Calu3 (cell line): ENCODE measurements around the gene DIPK1A. TPM values are rescaled to one million over a fixed set of nuclear protein-coding genes. Genes with fewer than 3 reads are reported as not detected.
A peak's percentile ranks its signal among the peaks of the same experiment; 100 is the strongest.

Experiments
- BruUV-seq: library from RNA; stranded (reverse); fragments of 400-500 nt; replicated peaks from 2 replicates; lab custom pipeline; 2021; lab: Mats Ljungman, UMichigan
- CTCF ChIA-PET: fragments of 300-600 bp; sonication (Branson Sonifier 250); formaldehyde crosslinking; loops from one replicate; lab custom pipeline; 2022; ENCODE audit warnings: antibody characterized with exemption; lab: Charles Lee
- DNase-seq: peaks from one replicate; pipeline ENCODE4 v3.0.0; 2022
- H3K27ac Mint-ChIP-seq: one replicate; pipeline ENCODE4 v1.8.0; 2022; ENCODE audit warnings: mixed read lengths; ENCODE audit not compliant: unreplicated experiment
- H3K27me3 Mint-ChIP-seq: one replicate; pipeline ENCODE4 v1.8.0; 2022; ENCODE audit warnings: mixed read lengths; ENCODE audit not compliant: unreplicated experiment
- H3K36me3 Mint-ChIP-seq: one replicate; pipeline ENCODE4 v1.8.0; 2022; ENCODE audit warnings: mild to moderate bottlenecking, moderate library complexity, mixed read lengths; ENCODE audit not compliant: insufficient read depth, unreplicated experiment
- H3K4me1 Mint-ChIP-seq: one replicate; pipeline ENCODE4 v1.8.0; 2022; ENCODE audit warnings: mild to moderate bottlenecking, low read depth, mixed read lengths; ENCODE audit not compliant: unreplicated experiment
- H3K4me3 Mint-ChIP-seq: one replicate; pipeline ENCODE4 v1.8.0; 2022; ENCODE audit warnings: mild to moderate bottlenecking, low read depth, moderate library complexity, mixed read lengths; ENCODE audit not compliant: unreplicated experiment
- H3K9me3 Mint-ChIP-seq: one replicate; pipeline ENCODE4 v1.8.0; 2022; ENCODE audit warnings: low read depth, mixed read lengths; ENCODE audit not compliant: unreplicated experiment
- CTCF ChIP-seq: fragments of 200-600 bp; IDR thresholded peaks from one replicate; pipeline ENCODE4 v1.8.0; 2022; ENCODE audit warnings: antibody characterized with exemption; ENCODE audit not compliant: unreplicated experiment
- intact Hi-C: fragments of 100-400 bp; cut with micrococcal nuclease; formaldehyde crosslinking; loops from one replicate; pipeline ENCODE4 v1.10.0; 2022; ENCODE audit not compliant: unreplicated experiment
- total RNA-seq: library from RNA; stranded (reverse); gene quantifications from 2 replicates; pipeline ENCODE4 v1.2.3, GENCODE V29; 2022

DIPK1A gene
- total RNA-seq, 1 experiment from 2014 or later, result 4.9 TPM

DNA sequence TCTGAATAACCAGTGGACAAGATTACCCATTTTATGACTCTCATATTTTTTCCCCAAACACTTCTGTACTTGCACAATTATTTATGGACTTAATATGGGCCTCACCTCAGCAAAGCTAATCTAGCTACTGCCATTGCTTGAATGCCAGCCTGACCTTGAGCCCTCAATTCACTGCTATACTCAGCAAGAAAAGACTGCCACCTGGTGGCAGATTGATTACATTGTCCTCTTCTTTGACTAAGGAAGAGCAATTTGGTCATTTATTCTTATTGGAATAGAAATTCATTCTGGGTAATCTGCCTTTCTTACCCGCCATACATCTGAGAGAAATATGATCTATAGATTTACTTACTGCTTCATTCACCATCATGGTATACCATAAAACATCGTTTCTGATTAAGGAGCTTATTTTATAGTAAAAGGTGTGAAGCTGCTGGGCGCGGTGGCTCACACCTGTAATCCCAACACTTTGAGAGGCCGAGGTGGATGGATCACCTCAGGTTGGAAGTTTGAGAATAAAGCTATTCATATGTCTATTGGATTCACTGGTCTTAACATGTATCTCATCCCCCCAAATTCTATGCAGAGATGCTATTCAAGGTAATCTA, 32.9 kb upstream of the DIPK1A start:
- Mint-ChIP-seq H3K4me3 (no peak overlapping the region), H3K27ac (no peak overlapping the region), H3K4me1 (peaks cover 19% of the 10 kb centered on the region), H3K9me3 (no peaks in the 10 kb centered on the region), H3K36me3 (no peaks in the 10 kb centered on the region), H3K27me3 (no peaks in the 10 kb centered on the region)
- DNase-seq, result peak; percentile 62
- CTCF ChIA-PET, result interaction anchor here (0.6 to 1.7 kb wide), 11 partner anchors 13 to 138 kb away, joined by 3 to 9 read pairs (median 3); partner anchors contain the start of gene DIPK1A
- BruUV-seq, result no TSS peak
- peak; percentile 72 for TF ChIP-seq CTCF
- intact Hi-C loops, result loop anchor here (1.0 to 2.0 kb wide), 3 partner anchors 26 to 135 kb away; partner anchors contain the start of gene DIPK1A

- BruUV-seq, result no TSS peak
- no peaks in the 10 kb centered on the region for H3K9me3 Mint-ChIP-seq
- H3K27me3 Mint-ChIP-seq, result no peaks in the 10 kb centered on the region
- no peak for TF ChIP-seq CTCF
- intact Hi-C loops, result no loop called here
- H3K36me3 Mint-ChIP-seq, result no peaks in the 10 kb centered on the region
- H3K4me1 Mint-ChIP-seq, result peaks cover 19% of the 10 kb centered on the region
- CTCF ChIA-PET, result interaction anchor here (0.6 to 1.7 kb wide), 11 partner anchors 13 to 138 kb away, joined by 3 to 9 read pairs (median 3); partner anchors contain the start of gene DIPK1A
- H3K4me3 Mint-ChIP-seq, result no peak overlapping the region
- no peak for DNase-seq
- no peak overlapping the region for H3K27ac Mint-ChIP-seq
Observed at GRCh38 chr1:92993581-92993980, 32.3 kb upstream of the DIPK1A start.

GRCh38 chr1:92992877-92993276, 31.6 kb upstream of the DIPK1A start:
- intact Hi-C loops, result no loop called here
- H3K27ac Mint-ChIP-seq, result no peak overlapping the region
- no peak for TF ChIP-seq CTCF
- no TSS peak for BruUV-seq
- H3K27me3 Mint-ChIP-seq, result no peaks in the 10 kb centered on the region
- CTCF ChIA-PET, result no interaction called here
- no peak overlapping the region for H3K4me3 Mint-ChIP-seq
- H3K4me1 Mint-ChIP-seq, result peaks cover 19% of the 10 kb centered on the region
- H3K36me3 Mint-ChIP-seq, result no peaks in the 10 kb centered on the region
- DNase-seq, result no peak
- no peaks in the 10 kb centered on the region for H3K9me3 Mint-ChIP-seq

DNA sequence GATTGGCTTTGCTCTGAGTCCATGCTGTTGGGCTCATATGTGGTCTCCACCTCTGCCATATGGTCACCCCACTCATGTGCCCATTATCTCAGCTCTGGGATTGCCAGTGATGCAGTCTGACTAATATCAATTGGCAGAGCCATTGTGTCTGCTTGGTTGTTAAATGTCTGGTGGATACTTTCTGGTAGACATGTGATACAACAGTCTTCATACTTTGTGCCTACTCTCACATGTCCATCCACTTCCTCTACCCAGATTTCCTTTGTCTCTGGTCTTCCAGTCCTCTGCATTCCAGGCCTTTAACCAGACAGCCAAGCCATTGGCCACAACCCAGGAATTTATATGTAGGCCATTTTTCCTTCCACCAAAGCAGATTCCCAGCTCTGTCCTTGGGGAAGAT, 30.8 kb upstream of the DIPK1A start:
- DNase-seq, result no peak
- Mint-ChIP-seq H3K4me3 (no peak overlapping the region), H3K27me3 (no peaks in the 10 kb centered on the region), H3K4me1 (peaks cover 19% of the 10 kb centered on the region), H3K9me3 (no peaks in the 10 kb centered on the region), H3K36me3 (no peaks in the 10 kb centered on the region), H3K27ac (no peak overlapping the region)
- BruUV-seq, result no TSS peak
- CTCF ChIA-PET, result no interaction called here
- intact Hi-C loops, result no loop called here
- TF ChIP-seq CTCF, result no peak
